GM19035 (cell line): ENCODE results near the gene TMPRSS6.

Experiments used
- ATAC-seq: cut with Tn5 transposase; IDR thresholded peaks from one replicate; pipeline ENCODE4 v1.9.1; 2021; ENCODE audit not compliant: unreplicated experiment

The TMPRSS6 gene

GRCh38 chr22:37119872-37120271 lies 10.4 kb upstream of the TMPRSS6 start:
- ATAC-seq, result no peak

- ATAC-seq, result no peak
Observed at GRCh38 chr22:37118083-37118482, 8.6 kb upstream of the TMPRSS6 start.

- ATAC-seq, result no peak
Observed at GRCh38 chr22:37117092-37117491, 7.6 kb upstream of the TMPRSS6 start.

GRCh38 chr22:37115032-37115431 lies 5.5 kb upstream of the TMPRSS6 start:
- no peak for ATAC-seq

DNA sequence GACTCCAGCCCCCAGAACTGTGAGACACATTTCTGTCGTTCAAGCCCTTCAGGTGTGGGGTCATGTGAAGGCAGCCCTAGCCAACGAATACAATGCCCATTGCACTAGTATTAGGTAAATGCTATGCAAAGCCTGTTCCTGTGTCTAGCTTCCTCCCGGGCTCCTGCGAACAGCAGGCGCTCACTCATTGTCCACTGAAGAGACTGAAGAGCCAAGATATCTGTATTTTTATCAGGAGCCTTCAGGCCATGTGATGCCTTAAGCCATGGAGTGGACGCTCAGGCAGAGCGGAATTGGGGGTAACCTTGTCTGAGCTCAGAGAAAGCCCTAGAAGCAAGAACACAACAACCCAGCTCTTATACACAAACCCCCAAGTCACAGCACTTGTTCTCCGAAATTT lies 4.2 kb upstream of the TMPRSS6 start:
- no peak for ATAC-seq

GRCh38 chr22:37112084-37112728 lies 2.7 kb upstream of the TMPRSS6 start:
- no peak for ATAC-seq

GRCh38 chr22:37111156-37111717 lies 1.7 kb upstream of the TMPRSS6 start:
- no peak for ATAC-seq

DNA sequence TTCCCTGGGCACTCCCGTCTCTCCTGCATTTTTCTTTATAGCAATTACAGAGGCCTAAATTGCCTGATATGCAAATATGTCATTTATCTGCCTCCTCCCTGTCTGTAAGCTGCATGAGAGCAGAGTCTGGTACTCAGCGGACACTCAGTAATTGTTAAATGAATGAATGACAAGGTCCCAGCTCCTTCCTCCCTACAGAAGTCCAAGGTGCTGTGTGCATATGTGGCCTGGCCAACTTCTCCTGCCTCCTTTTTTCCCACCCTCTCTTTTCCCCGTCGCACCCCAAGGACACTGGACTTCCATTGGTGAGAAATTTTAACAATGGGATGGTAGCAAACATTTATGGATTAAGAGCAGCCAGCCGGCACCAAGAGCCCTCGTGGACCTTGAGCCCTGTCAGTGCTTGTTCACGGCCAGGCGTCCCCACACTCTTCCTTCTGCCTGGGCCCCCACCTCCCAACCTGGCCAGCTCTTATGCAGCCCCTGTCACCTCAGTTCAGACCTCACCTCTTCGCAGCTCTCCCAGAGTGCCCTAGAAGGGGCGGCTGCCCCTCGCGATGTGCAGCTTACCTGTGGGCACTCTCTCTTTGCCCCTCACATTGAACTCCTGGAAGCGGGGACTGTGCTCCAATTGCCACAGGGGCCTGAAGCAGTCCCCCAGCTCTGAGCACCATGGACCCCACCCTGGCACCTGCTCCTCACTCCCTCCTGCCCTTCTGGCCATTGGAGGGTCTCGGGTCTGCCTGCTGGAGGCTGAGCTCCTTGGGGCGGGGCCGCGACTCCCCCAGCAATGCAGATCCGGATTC lies 1.5 kb downstream of the TMPRSS6 start:
- ATAC-seq, result no peak

GRCh38 chr22:37105990-37106389 lies 3.5 kb downstream of the TMPRSS6 start:
- no peak for ATAC-seq

- no peak for ATAC-seq
Observed at GRCh38 chr22:37105154-37105553, 4.4 kb downstream of the TMPRSS6 start.

GRCh38 chr22:37103656-37104452 lies 5.7 kb downstream of the TMPRSS6 start:
- ATAC-seq, result no peak

DNA sequence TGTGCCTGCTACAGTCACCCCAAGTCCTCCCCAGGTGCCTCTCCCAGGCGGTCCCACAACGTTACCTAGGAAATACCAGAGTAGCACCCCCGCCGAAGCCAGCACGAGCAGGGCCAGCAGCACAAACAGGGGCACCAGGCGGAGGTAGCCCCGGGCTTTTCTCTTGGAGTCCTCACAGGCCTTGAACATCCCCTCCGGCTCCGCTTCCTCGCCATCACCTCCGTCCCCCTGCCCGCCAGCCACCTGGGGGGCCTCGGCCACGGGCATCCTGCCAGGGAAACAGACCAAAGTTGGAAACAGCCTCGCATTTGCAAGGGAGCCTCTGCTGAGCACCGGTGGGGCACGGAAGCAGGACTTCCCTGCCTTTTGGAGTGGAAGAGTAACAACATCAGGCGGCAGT lies 6.4 kb downstream of the TMPRSS6 start:
- no peak for ATAC-seq

DNA sequence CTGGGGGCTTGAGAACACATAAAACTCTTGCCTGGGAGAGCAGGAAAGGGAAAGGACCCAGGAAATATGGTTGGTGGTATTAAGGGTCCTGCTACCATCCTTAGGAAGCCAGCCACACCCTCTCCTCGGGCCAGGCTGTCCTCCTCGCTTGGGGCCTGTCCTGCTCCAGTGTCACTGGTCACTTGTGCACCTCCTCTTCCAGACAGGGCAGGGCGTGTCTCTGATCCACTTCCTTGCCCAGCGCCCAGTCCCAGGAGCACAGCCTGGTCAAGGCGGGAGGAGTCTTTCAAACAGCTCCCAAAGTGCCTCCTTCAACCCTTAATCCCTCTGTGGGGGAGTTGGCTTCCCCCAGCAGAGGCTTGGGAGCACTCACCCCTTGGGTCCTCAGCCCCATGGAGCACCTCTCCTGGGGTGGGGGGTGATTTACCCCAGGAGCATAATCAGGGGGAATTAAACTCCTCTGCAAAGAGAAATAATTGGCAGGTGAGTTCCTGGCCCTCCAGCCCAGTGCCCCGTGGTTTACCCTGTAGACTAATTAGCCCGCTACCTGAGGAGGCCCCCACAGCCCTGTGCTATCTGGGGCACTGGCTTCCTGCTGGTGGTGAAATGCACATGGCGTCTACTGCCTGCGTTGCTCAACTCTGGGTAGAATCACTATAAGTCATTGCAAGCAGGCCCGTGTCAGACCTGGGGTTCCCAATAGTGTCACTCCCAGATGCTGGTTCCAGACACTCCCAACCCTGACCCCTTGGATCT lies 8.0 kb downstream of the TMPRSS6 start:
- ATAC-seq, result no peak

GRCh38 chr22:37100589-37101127 lies 8.9 kb downstream of the TMPRSS6 start:
- no peak for ATAC-seq

DNA sequence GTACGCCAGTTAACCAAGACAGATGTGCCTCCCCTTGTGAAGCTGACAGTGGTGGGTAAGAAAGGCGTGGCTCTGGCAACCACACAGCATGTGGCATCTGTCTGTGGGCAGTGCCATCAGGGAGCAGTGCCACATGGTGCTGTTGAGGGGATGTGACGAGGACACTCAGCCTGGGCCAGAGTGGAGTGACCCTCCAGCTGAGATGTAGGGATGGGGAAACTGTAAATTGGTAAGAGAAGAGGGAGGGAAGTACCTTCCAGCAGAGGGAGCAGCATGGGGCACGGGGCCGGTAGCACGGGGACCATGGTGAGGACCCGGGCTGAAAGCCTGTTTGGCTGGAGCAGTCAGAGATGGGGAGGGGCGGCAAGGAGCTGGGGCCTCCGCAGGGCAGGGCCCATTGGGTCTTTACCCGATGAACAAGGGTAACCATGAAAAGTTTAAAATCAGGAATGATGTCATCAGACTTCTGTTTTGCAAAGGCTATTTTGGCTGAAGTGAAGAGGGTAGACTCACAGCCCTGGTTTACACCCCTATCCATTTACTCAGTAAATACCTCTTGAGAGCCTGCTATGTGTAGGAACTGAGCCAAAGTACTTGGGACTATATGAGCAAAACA lies 10.4 kb downstream of the TMPRSS6 start:
- ATAC-seq, result no peak

DNA sequence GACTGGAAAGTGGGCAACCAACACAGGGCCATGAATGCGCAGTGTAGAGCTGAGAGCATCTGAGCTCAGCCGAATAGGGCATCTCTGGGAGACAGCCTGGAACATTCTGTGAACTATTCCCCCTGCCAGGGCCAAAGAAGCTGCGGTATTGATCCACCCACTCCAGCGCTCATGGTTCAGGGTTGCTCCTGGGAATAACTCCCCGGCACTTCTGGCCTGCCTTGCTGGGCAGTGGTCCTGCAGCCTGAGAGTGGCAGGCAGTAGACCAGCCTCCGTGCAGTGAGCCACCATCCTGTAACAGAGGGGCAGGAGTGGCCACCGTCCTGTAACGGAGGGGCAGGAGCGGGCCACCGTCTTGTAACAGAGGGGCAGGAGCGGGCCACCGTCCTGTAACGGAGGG lies 12.2 kb downstream of the TMPRSS6 start:
- no peak for ATAC-seq

DNA sequence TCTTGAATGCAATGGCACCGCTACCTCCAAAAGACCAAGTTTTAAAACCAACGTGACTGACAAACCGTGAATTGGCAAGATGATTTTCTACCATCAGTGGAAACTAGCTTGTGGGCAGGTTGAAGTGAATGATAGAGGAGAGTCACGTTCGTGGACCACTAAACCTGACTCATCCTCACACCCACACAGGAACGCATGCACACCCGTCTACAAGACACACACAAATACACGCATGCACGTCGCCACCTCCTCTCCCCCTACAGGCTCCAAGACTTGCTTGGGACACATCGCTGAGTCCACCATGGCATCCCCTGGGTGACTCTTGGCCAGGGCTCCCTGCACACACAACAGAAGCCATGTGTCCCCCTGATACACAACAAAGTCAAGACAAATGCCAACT lies 14.4 kb downstream of the TMPRSS6 start:
- no peak for ATAC-seq

DNA sequence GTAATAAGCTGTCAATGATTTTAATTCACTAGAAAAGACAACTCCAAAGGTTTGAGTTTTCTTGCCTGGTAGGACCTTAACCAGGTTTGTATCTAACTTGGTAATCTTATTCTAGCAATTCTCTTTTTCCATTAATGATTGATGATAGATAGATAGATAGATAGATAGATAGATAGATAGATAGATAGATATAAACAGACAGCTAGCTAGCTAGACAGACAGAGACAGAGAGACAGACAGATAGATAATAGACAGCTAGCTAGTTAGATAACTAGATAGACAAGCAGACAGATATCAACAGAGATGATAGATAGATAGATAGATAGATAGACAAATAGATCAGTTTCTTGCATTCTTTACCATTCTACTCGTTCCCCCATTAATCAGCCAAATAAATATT lies 15.3 kb downstream of the TMPRSS6 start:
- no peak for ATAC-seq

GRCh38 chr22:37092997-37093396 lies 16.5 kb downstream of the TMPRSS6 start:
- no peak for ATAC-seq

DNA sequence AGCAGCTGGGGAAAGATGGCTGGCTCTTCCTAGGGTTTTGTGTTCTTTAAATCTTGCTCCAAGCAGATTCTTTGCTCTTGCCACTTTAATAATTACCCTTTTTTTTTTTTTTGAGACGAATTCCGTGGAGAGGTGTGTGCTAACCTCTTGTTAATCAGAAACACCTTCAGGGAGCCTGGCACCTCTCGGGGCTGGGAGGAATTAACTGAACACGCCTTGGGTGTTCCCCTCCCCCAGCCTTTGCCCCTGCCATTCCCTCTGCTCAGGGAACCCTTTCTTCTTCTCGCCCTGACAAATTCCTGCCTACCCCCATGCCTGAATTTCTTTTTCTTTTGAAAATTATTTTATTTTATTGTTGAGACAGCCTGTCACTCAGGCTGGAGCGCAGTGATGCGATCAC lies 17.5 kb downstream of the TMPRSS6 start:
- ATAC-seq, result no peak
